Calu3 (cell line): ENCODE results near the gene CD44. TPM values are rescaled to one million over a fixed set of nuclear protein-coding genes. Genes with fewer than 3 reads are reported as not detected.
"Not testable (repeated sequence)": the region's sequence is repeated elsewhere in the genome, so short reads cannot be mapped to it uniquely, and the experiment has no call there.

Source experiments
- BruUV-seq: library from RNA; stranded (reverse); fragments of 400-500 nt; replicated peaks from 2 replicates; lab custom pipeline; 2021; lab: Mats Ljungman, UMichigan
- CTCF ChIA-PET: fragments of 300-600 bp; sonication (Branson Sonifier 250); formaldehyde crosslinking; loops from one replicate; lab custom pipeline; 2022; ENCODE audit warnings: antibody characterized with exemption; lab: Charles Lee
- DNase-seq: peaks from one replicate; pipeline ENCODE4 v3.0.0; 2022
- H3K27ac Mint-ChIP-seq: one replicate; pipeline ENCODE4 v1.8.0; 2022; ENCODE audit warnings: mixed read lengths; ENCODE audit not compliant: unreplicated experiment
- H3K27me3 Mint-ChIP-seq: one replicate; pipeline ENCODE4 v1.8.0; 2022; ENCODE audit warnings: mixed read lengths; ENCODE audit not compliant: unreplicated experiment
- H3K36me3 Mint-ChIP-seq: one replicate; pipeline ENCODE4 v1.8.0; 2022; ENCODE audit warnings: mild to moderate bottlenecking, moderate library complexity, mixed read lengths; ENCODE audit not compliant: insufficient read depth, unreplicated experiment
- H3K4me1 Mint-ChIP-seq: one replicate; pipeline ENCODE4 v1.8.0; 2022; ENCODE audit warnings: mild to moderate bottlenecking, low read depth, mixed read lengths; ENCODE audit not compliant: unreplicated experiment
- H3K4me3 Mint-ChIP-seq: one replicate; pipeline ENCODE4 v1.8.0; 2022; ENCODE audit warnings: mild to moderate bottlenecking, low read depth, moderate library complexity, mixed read lengths; ENCODE audit not compliant: unreplicated experiment
- H3K9me3 Mint-ChIP-seq: one replicate; pipeline ENCODE4 v1.8.0; 2022; ENCODE audit warnings: low read depth, mixed read lengths; ENCODE audit not compliant: unreplicated experiment
- CTCF ChIP-seq: fragments of 200-600 bp; IDR thresholded peaks from one replicate; pipeline ENCODE4 v1.8.0; 2022; ENCODE audit warnings: antibody characterized with exemption; ENCODE audit not compliant: unreplicated experiment
- intact Hi-C: fragments of 100-400 bp; cut with micrococcal nuclease; formaldehyde crosslinking; loops from one replicate; pipeline ENCODE4 v1.10.0; 2022; ENCODE audit not compliant: unreplicated experiment
- total RNA-seq: library from RNA; stranded (reverse); gene quantifications from 2 replicates; pipeline ENCODE4 v1.2.3, GENCODE V29; 2022

Gene CD44
- total RNA-seq, 1 experiment from 2014 or later, result 1,189 TPM

DNA sequence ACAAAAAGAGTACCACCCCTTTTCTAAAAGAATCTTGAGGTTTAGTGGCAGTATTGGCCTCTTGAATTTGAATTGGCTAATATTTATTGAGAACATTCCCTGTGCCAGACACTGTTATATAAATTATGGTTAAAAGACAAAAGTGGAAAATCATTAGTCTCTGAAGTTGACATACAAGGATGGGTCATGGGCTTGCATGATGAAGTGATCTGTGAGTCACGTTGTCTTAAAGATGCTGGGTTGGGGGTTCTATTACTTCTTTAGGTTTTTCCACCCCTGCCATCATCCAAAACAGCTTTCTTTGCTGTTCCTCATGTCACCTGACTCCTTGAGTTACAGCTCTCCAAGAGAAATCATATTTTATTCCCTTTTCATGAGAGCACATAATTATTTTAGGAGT lies 85.0 kb downstream of the CD44 start:
- Mint-ChIP-seq H3K27ac (no peak overlapping the region), H3K36me3 (peaks cover 83% of the 10 kb centered on the region), H3K4me1 (peaks cover 7% of the 10 kb centered on the region), H3K9me3 (no peaks in the 10 kb centered on the region), H3K27me3 (no peaks in the 10 kb centered on the region), H3K4me3 (no peak overlapping the region)
- DNase-seq, result no peak
- TF ChIP-seq CTCF, result no peak
- CTCF ChIA-PET, result no interaction called here
- no TSS peak for BruUV-seq
- intact Hi-C loops, result no loop called here

DNA sequence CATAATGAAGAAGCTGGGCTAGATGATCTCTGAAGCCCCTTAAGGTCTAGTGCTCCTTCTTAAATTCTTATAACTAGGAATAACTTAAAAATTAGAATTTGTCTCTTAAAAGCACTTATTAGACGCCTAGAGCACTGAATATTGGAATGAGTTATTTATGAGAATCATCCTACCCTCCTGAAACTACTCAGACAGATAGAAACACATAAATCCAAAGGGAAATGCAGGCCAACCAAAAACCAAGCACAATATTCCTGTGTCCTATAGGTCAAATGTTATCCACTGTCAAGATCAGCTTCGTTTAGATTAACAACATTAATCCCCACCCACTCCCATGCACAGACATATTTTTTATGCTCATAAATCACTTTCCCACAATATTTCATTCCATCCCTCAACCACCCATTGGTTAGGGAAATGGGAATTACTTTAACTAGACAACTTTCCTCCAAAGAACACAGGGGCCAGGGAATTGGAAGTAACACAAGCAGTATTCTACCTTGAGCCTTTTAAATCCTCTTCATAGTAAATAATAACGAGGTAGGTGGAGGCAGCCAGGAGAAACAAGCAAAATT lies 87.1 kb downstream of the CD44 start:
- no TSS peak for BruUV-seq
- CTCF ChIA-PET, result interaction anchor here (0.9 kb wide), 1 partner anchor 10 kb away, joined by 3 read pairs; no protein-coding TSS in a partner anchor
- no peak overlapping the region for H3K4me3 Mint-ChIP-seq
- H3K9me3 Mint-ChIP-seq, result no peaks in the 10 kb centered on the region
- peaks cover 83% of the 10 kb centered on the region for H3K36me3 Mint-ChIP-seq
- DNase-seq, result no peak
- H3K27ac Mint-ChIP-seq, result peak overlapping the region; percentile 47
- TF ChIP-seq CTCF, result no peak
- H3K4me1 Mint-ChIP-seq, result peaks cover 14% of the 10 kb centered on the region
- intact Hi-C loops, result no loop called here
- H3K27me3 Mint-ChIP-seq, result no peaks in the 10 kb centered on the region

DNA sequence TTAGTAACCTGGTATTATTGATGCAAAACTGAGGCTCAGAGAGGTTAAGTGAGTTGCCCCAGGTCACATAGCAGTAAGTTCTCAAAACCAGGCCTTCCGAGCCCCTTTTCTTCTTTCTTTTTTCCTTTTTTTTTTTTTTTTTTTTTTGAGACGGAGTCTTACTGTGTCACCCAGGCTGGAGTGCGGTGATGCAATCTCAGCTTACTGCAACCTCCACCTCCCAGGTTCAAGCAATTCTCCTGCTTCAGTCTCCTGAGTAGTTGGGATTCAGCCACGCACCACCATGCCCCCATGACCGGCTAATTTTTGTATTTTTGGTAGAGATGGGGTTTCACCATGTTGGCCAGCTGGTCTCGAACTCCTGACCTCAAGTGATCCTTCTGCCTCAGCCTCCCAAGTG lies 87.8 kb downstream of the CD44 start:
- Mint-ChIP-seq H3K36me3 (peaks cover 83% of the 10 kb centered on the region), H3K27ac (peak overlapping the region; percentile 47), H3K4me1 (peaks cover 15% of the 10 kb centered on the region)
- CTCF ChIA-PET, BruUV-seq, DNase-seq, intact Hi-C loops, H3K27me3 Mint-ChIP-seq, H3K4me3 Mint-ChIP-seq, H3K9me3 Mint-ChIP-seq: not testable (repeated sequence)

DNA sequence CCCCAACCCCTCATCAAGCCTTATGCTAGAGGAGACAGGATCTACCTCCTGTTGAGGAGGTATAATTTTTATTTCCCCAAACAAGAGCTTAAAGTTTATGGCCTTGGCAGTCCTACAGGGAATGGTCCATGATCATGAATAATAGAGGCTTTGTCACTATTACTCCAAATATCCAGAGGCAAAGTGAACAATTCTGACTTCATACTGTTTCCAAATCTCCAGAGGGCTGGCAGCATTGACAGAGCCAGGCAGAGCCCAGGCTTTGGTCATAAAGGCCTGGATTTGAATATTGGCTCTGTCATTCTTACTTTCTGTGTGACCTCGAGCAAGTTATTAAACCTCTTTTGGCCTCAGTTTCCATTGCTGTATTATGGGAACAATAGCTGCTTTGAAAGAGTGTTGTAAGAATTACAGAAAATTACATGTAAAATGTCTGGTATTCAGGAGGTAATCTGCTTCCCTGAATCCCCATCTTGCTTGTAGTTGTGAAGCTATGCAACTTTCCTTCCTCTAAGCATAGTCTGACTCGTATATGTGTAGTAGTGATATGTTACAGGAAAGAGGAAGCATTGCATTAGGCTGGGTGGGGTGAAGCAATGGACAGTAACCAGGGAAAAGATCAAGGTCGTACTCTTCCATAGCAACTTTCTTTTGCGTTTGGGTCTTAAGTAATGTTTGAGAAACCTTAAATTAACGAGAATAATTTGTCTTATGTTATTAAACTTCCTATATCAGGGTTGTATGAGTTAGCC lies 88.8 kb downstream of the CD44 start:
- Mint-ChIP-seq H3K36me3 (peaks cover 83% of the 10 kb centered on the region), H3K27me3 (no peaks in the 10 kb centered on the region), H3K9me3 (no peaks in the 10 kb centered on the region), H3K4me3 (no peak overlapping the region), H3K4me1 (peaks cover 25% of the 10 kb centered on the region), H3K27ac (no peak overlapping the region)
- TF ChIP-seq CTCF, result no peak
- intact Hi-C loops, result no loop called here
- CTCF ChIA-PET, result no interaction called here
- no TSS peak for BruUV-seq
- DNase-seq, result no peak

DNA sequence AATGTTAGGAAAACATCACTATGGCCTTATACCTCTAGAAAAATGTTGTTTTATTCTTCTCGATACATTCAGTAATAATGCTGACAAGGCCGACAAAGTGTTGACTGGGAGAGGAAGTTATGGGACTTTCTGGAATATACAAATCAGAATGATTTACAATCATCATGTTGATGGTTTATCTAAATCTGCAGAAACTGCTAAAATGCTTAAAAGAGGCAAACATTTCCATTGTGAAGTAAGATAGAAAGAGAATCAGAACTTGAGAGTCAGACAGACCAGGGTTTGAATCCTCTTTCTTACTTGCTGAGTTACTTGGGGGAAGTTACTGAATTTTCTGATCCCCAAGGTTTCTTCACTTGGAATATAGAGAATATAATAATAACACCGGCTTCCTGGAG lies 89.4 kb downstream of the CD44 start:
- CTCF ChIA-PET, result no interaction called here
- Mint-ChIP-seq H3K27me3 (no peaks in the 10 kb centered on the region), H3K9me3 (no peaks in the 10 kb centered on the region), H3K27ac (no peak overlapping the region), H3K36me3 (peaks cover 79% of the 10 kb centered on the region), H3K4me1 (peaks cover 31% of the 10 kb centered on the region), H3K4me3 (no peak overlapping the region)
- BruUV-seq, result no TSS peak
- no peak for TF ChIP-seq CTCF
- intact Hi-C loops, result no loop called here
- DNase-seq, result no peak
